K562 (cell line): ENCODE results near the gene LRRC15. TPM values are rescaled to one million over a fixed set of nuclear protein-coding genes. Genes with fewer than 3 reads are reported as not detected.

Source experiments
- DACH1 ChIP-seq: fragments of 450-650 bp; IDR thresholded peaks from 2 replicates; pipeline ENCODE4 v1.6.1; 2018; ENCODE audit not compliant: partially characterized antibody
- FOXM1 ChIP-seq, 2 experiments: fragments of 450-650 bp in 1 of 2; sonication (generic) in 1 of 2; formaldehyde crosslinking in 1 of 2; IDR thresholded peaks; 2 replicates each; pipeline versions ENCODE4 v1.6.1 to v1.9.0; 2017 to 2022; ENCODE audit warnings: low read depth in 2 of 2, mild to moderate bottlenecking in 2 of 2, missing genetic modification reagents in 1 of 2, moderate library complexity in 1 of 2
- HDAC1 ChIP-seq, 2 experiments: fragments of 450-650 bp; IDR thresholded peaks; 2 replicates each; pipeline ENCODE4 v1.6.1; 2016 to 2017; ENCODE audit warnings: inconsistent platforms in 1 of 2, mild to moderate bottlenecking in 1 of 2, moderate library complexity in 1 of 2
- JUNB ChIP-seq: fragments of 450-650 bp; formaldehyde crosslinking; conservative IDR thresholded peaks from 2 replicates; pipeline ENCODE4 v1.4.0; 2020; ENCODE audit warnings: mild to moderate bottlenecking
- RAD51 ChIP-seq: fragments of 450-650 bp; IDR thresholded peaks from 2 replicates; pipeline ENCODE4 v1.7.1; 2016; ENCODE audit warnings: low read depth, mild to moderate bottlenecking, borderline replicate concordance
- RBM39 ChIP-seq: fragments of 200-400 bp; formaldehyde crosslinking; optimal IDR thresholded peaks from 2 replicates; pipeline ENCODE3; 2018; ENCODE audit warnings: low read depth, low read length
- RHOXF2B ChIP-seq: fragments of 250-450 bp; sonication (Bioruptor Pico); conservative IDR thresholded peaks from 2 replicates; pipeline ENCODE4 v1.5.1; 2021
- SRSF3 ChIP-seq: fragments of 200-400 bp; formaldehyde crosslinking; IDR thresholded peaks from 2 replicates; pipeline ENCODE4 v1.6.1; 2016; ENCODE audit warnings: mild to moderate bottlenecking, low read length, moderate library complexity; ENCODE audit not compliant: insufficient read depth
- TSC22D4 ChIP-seq: fragments of 450-650 bp; IDR thresholded peaks from 2 replicates; pipeline ENCODE4 v1.6.1; 2016; ENCODE audit warnings: missing genetic modification characterization, missing biosample characterization, control low read depth
- ZNF57 ChIP-seq: fragments of 450-650 bp; formaldehyde crosslinking; IDR thresholded peaks from 2 replicates; pipeline ENCODE4 v1.4.0; 2020; ENCODE audit warnings: mild to moderate bottlenecking, moderate library complexity
- polyA plus RNA-seq, 8 experiments: library from polyadenylated mRNA; depleted of rRNA in 4 of 8; stranded (reverse) in 5 of 8; unstranded in 3 of 8; fragments of >200 nt; fragmentation: Nextera tagmentation in 2 of 8; fragmentation: Illumina TruSeq in 1 of 8; extraction: Ambion mirVana in 2 of 8; extraction: Trizol in 1 of 8; gene quantifications; 2 replicates each; pipeline versions ENCODE4 v1.2.1 to v1.2.3, GENCODE V29; 2011 to 2014; ENCODE audit warnings: inconsistent platforms in 1 of 8, missing spikeins in 1 of 8
- total RNA-seq, 7 experiments: library from RNA; depleted of rRNA in 6 of 7; stranded (reverse); fragments of >200 nt in 6 of 7; fragmentation: Illumina TruSeq in 2 of 7; extraction: Trizol in 2 of 7; gene quantifications; 2 replicates each; pipeline versions ENCODE4 v1.2.1 to v1.2.3, GENCODE V29; 2011 to 2021; ENCODE audit warnings: low replicate concordance in 1 of 7
- TF ChIP-seq, protein P1 (sequence below): fragments of 250-450 bp; sonication (Bioruptor Pico); IDR thresholded peaks from 2 replicates; pipeline ENCODE4 v1.5.0; 2021
- TF ChIP-seq, protein P2 (sequence below): IDR thresholded peaks from 2 replicates; pipeline ENCODE4 v1.6.1; 2016; ENCODE audit warnings: missing genetic modification characterization, missing compliant biosample characterization
- TF ChIP-seq, protein P3 (sequence below), 2 experiments: fragments of 450-650 bp in 1 of 2; sonication (generic) in 1 of 2; formaldehyde crosslinking in 1 of 2; IDR thresholded peaks; 2 replicates each; pipeline versions ENCODE4 v1.7.1 to v1.9.0; 2016 to 2022; ENCODE audit warnings: inconsistent platforms in 1 of 2, mild to moderate bottlenecking in 1 of 2, missing genetic modification reagents in 1 of 2

Gene LRRC15
- total and polyA plus RNA-seq, 9 of the 15 experiments (the other 6 are each of a cell fraction or from before 2014, with no cell fraction given): not detected

DNA sequence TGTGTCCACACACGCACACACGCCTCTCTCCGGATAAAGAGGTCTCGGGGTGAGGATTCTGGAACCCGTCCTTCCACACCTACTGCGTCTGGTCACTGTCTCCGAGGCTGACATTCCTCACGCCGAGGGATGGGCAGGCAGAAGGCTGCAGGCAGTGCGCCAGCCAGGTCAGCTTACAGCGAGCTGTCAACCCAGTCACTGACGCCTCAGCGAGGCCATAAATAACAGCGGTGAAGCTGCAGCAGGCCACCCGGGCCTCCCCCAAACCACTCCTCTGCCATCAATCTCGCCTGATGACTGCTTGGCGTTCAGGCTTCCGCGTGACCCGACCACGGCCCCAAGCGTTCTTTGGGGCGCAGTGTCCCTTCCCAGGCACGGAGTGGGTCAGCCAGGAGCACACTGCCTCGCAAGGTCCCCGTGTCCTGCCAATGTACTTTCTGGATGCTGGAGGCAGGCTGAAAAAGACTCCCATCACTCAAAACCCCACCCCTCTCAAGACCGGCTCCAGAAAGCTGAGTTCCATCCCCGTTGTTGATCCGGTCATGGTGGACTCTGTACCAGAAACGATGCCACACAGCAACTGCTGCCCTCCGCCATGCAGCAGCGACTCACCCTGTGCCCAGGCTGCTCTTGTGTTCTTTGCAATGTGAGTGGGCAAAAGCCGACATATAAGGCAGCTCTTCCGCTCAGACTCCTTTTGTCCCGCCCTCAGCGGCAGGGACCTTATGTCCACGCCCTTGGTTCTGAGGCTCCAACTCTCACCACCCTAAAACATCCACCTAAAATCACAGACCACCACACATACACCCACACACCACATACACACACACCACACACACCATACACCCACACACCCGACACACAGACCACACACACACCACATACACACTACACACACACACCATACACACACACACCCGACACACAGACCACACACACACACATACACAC is 45.5 kb downstream of the LRRC15 start (continued):
- TF ChIP-seq SRSF3 (no peak), TSC22D4 (tag) (no peak), FOXM1 (IDR thresholded peaks at IDR 0.05; ENCODE audit: low read depth) (no peak), FOXM1 (CRISPR knock-in tag; IDR thresholded peaks at IDR 0.05; ENCODE audit: low read depth) (0 out of 2 replicates have a peak, but pooled peaks have one; percentile 27), RBM39 (no peak), RHOXF2B (no peak), HDAC1 (IDR thresholded peaks at IDR 0.05) (peak in 1 of 2 experiments; percentile 89; a peak in 2 of 4 replicates), ZNF57 (no peak), RAD51 (0 out of 2 replicates have a peak, but pooled peaks have one; percentile 13), DACH1 (no peak), JUNB (CRISPR knock-in tag) (no peak)
- TF ChIP-seq, protein P1, sequence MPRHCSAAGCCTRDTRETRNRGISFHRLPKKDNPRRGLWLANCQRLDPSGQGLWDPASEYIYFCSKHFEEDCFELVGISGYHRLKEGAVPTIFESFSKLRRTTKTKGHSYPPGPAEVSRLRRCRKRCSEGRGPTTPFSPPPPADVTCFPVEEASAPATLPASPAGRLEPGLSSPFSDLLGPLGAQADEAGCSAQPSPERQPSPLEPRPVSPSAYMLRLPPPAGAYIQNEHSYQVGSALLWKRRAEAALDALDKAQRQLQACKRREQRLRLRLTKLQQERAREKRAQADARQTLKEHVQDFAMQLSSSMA (CRISPR knock-in tag): no peak
- TF ChIP-seq, protein P2, sequence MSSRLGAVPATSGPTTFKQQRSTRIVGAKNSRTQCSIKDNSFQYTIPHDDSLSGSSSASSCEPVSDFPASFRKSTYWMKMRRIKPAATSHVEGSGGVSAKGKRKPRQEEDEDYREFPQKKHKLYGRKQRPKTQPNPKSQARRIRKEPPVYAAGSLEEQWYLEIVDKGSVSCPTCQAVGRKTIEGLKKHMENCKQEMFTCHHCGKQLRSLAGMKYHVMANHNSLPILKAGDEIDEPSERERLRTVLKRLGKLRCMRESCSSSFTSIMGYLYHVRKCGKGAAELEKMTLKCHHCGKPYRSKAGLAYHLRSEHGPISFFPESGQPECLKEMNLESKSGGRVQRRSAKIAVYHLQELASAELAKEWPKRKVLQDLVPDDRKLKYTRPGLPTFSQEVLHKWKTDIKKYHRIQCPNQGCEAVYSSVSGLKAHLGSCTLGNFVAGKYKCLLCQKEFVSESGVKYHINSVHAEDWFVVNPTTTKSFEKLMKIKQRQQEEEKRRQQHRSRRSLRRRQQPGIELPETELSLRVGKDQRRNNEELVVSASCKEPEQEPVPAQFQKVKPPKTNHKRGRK: no peak
- TF ChIP-seq, protein P3, sequence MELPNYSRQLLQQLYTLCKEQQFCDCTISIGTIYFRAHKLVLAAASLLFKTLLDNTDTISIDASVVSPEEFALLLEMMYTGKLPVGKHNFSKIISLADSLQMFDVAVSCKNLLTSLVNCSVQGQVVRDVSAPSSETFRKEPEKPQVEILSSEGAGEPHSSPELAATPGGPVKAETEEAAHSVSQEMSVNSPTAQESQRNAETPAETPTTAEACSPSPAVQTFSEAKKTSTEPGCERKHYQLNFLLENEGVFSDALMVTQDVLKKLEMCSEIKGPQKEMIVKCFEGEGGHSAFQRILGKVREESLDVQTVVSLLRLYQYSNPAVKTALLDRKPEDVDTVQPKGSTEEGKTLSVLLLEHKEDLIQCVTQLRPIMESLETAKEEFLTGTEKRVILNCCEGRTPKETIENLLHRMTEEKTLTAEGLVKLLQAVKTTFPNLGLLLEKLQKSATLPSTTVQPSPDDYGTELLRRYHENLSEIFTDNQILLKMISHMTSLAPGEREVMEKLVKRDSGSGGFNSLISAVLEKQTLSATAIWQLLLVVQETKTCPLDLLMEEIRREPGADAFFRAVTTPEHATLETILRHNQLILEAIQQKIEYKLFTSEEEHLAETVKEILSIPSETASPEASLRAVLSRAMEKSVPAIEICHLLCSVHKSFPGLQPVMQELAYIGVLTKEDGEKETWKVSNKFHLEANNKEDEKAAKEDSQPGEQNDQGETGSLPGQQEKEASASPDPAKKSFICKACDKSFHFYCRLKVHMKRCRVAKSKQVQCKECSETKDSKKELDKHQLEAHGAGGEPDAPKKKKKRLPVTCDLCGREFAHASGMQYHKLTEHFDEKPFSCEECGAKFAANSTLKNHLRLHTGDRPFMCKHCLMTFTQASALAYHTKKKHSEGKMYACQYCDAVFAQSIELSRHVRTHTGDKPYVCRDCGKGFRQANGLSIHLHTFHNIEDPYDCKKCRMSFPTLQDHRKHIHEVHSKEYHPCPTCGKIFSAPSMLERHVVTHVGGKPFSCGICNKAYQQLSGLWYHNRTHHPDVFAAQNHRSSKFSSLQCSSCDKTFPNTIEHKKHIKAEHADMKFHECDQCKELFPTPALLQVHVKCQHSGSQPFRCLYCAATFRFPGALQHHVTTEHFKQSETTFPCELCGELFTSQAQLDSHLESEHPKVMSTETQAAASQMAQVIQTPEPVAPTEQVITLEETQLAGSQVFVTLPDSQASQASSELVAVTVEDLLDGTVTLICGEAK (IDR thresholded peaks at IDR 0.05): no peak
- TF ChIP-seq, protein P3 (CRISPR knock-in tag; IDR thresholded peaks at IDR 0.05): no peak
